ENCODE data around the gene PLXNA4. TPM values are rescaled to one million over a fixed set of nuclear protein-coding genes. Genes with fewer than 3 reads are reported as not detected.
"Not testable (repeated sequence)": the region's sequence is repeated elsewhere in the genome, so short reads cannot be mapped to it uniquely, and the experiment has no call there.

The PLXNA4 gene
- total RNA-seq, 3 donors from 2014 or later: 0.08 to 0.38 (median 0.08) TPM

DNA sequence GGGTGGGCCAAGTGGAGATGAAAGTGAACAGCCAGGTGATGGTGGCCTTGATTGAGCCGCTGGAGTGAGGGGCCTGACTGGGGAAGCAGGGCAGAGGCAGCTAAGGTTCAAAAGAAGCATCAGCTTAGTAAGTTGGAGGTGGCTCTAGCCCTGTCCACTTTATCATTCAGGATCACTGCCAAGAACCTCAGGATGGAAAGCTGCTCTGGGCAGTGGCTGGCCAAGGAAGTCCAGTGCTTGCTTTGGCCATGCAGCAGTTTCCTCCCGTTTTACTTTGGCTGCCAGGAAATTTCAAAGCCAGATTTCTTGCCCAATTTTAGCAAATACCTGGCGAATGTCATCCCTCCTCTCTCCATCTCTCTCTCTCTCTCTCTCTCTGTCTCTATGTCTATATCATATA is 384.9 kb downstream of the PLXNA4 start:
- Mint-ChIP-seq H3K4me3 (no peak overlapping the region), H3K27me3 (ENCODE audit: low read depth) (no peaks in the 10 kb centered on the region), H3K4me1 (ENCODE audit: low read depth) (no peaks in the 10 kb centered on the region), H3K36me3 (ENCODE audit: insufficient read depth) (no peaks in the 10 kb centered on the region), H3K9me3 (peaks cover 10% of the 10 kb centered on the region)
- no peak for ATAC-seq
- no peak for DNase-seq

DNA sequence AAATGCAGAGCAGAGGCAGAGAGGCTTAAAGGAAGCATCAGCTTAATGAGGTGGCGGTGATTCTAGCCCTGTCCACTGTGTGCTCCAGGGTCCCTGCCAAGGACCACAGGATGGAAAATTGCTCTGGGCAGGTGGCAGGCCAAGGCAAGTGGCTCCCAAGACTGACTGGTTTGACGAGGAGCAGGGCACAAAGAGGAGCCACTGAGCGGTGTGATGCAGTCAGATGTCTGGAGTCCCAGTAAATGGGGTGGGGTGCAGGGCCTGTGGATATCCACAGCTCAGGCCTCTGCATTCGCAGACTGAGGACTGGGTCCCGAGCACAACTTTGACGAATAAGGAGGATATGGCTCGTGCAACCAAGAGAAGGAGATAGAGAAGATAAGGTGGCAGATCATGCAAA is 385.6 kb downstream of the PLXNA4 start:
- H3K27me3 Mint-ChIP-seq (ENCODE audit: low read depth): no peaks in the 10 kb centered on the region
- DNase-seq: no peak
- no peaks in the 10 kb centered on the region for H3K4me1 Mint-ChIP-seq (ENCODE audit: low read depth)
- H3K36me3 Mint-ChIP-seq (ENCODE audit: insufficient read depth): no peaks in the 10 kb centered on the region
- H3K9me3 Mint-ChIP-seq: peaks cover 10% of the 10 kb centered on the region
- H3K4me3 Mint-ChIP-seq: no peak overlapping the region
- no peak for ATAC-seq

DNA sequence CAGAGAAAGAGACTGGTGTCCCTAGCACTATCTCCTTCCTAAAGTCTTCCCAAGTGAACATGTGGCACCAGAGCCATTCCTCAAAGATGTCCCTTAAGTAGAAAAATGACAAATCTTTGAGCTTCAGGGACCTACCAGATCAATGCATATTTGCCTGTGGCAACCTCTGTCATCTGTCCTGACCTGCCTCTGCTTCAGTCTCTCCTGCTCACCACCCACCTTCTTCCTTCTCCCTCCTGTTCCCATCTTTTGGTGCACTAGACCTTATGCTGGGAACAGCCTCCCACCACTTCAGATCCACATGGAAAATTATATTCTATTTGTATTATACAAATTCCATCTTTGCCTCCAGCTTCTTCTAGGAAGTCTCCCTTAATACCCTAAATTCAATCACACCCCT is 386.4 kb downstream of the PLXNA4 start:
- H3K27me3 Mint-ChIP-seq (ENCODE audit: low read depth): no peaks in the 10 kb centered on the region
- DNase-seq: no peak
- peaks cover 10% of the 10 kb centered on the region for H3K9me3 Mint-ChIP-seq
- H3K36me3 Mint-ChIP-seq (ENCODE audit: insufficient read depth): no peaks in the 10 kb centered on the region
- ATAC-seq: no peak
- H3K4me1 Mint-ChIP-seq (ENCODE audit: low read depth): no peaks in the 10 kb centered on the region
- no peak overlapping the region for H3K4me3 Mint-ChIP-seq

DNA sequence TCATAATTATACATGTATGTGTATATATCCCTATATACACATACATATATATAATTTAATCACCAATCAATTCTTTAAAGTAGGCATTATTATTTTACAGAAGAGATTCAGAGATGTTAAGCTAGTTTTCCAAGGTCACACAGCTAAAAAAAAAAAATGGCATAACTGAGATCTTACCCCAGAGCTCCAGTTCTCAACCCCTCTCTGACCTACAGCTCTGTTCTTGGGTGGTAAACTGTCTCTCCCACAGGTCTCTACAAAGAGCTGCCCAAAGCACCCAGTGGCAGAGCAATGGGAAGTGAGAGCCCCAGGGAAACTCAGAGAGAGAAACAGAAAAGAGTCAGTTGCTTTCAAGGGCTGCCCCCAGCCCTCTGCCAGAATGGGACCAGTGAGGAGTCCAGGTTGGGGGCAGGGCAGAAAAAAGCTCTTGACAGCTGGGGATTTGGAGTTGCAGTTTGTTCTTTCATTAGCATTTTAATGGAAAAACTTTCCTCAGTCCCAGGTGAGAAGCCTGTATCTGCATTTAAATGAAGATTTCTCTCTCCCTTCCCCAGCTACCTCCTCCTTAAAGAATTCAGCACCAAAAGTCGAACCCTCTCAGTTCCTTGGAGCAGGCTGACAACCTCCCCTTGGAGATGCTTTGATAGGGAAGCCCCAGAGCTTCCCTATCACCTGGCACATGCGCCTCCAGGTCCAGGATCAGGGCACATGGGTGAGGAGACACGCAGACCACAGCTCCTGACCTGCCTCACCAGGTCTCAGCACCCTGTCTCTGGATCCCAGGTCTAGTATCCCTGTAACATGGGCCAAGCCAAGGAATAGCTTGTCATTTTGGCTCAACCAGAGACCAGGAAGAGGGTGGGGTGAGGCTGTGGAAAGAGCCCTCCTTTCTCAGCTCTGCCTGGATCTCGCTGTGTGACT is 388.1 kb downstream of the PLXNA4 start:
- Mint-ChIP-seq H3K36me3 (ENCODE audit: insufficient read depth) (no peaks in the 10 kb centered on the region), H3K4me3 (no peak overlapping the region), H3K27me3 (ENCODE audit: low read depth) (no peaks in the 10 kb centered on the region), H3K4me1 (ENCODE audit: low read depth) (no peaks in the 10 kb centered on the region), H3K9me3 (peaks cover 10% of the 10 kb centered on the region)
- ATAC-seq (no peak), DNase-seq (no peak)

DNA sequence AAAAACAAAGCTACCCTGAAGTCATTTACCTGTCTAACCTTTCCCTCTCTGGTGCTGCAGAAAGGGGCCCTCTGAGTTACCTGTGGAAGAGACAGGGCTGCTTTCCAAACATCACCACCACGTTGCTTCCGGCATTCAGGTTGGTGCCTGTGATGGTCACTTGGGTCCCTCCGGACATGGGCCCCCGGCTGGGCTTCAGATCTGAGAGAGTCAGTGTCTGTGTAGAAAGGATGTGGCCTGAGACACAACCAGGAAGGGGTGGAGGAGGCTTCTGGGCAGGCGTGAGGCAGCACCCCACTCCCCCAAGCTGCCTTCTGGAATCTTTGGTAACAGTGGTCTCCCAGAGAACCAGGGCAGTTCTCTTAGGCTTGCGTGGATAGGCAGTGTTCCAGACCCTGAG is 388.9 kb downstream of the PLXNA4 start:
- Mint-ChIP-seq H3K36me3 (ENCODE audit: insufficient read depth) (no peaks in the 10 kb centered on the region), H3K9me3 (peaks cover 10% of the 10 kb centered on the region), H3K4me3 (no peak overlapping the region), H3K27me3 (ENCODE audit: low read depth) (no peaks in the 10 kb centered on the region), H3K4me1 (ENCODE audit: low read depth) (no peaks in the 10 kb centered on the region)
- ATAC-seq (no peak), DNase-seq (no peak)

DNA sequence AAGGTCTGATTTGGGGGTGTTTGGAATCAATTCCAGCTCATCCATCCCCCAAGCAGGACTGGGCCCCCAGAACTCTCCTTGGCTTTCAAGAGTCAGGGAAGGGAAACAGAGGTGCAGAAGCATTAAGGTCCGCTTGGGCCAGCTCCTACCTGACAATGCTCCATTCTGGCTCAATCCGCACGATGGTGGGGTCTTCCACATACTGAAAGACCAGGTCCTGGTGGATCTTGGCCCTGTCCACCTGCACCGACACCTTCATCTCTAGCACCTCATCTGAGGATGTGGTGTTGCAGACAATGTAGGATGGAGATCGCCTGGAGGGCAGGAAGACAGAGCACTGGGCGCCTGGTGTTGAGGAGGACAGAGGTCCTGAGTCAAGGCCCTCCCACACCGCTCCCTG is 391.1 kb downstream of the PLXNA4 start:
- Mint-ChIP-seq H3K36me3 (ENCODE audit: insufficient read depth) (no peaks in the 10 kb centered on the region), H3K9me3 (peaks cover 10% of the 10 kb centered on the region), H3K27me3 (ENCODE audit: low read depth) (no peaks in the 10 kb centered on the region), H3K4me3 (no peak overlapping the region), H3K4me1 (ENCODE audit: low read depth) (no peaks in the 10 kb centered on the region)
- ATAC-seq: no peak
- DNase-seq: no peak

DNA sequence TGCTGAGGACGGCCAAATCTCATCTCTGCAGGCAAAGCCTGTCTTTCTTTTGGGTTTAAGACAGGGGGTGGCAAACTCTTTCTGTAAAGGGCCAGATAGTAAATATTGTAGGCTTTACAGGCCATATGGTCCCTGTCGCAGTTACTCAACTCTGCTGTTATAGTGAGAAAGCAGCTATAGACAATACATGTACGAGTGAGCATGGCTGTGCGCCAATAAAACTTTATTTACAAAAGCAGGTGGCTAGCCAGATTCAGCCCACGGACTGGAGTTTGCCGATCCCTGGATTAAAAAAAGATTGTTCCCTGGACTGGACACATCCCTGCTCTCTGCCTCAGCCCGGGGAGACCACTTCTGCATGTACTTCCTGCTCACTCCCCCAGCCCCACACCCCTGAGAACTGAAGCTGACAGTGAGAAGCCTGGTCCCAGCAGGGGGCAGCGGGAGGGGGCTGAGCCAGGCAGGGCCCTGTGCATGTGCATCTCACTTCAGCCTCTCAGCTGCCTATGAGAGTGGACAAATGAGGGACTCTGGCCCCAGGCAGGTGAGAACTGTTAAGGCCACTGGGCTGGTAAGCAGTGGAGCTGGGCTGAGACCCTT is 392.4 kb downstream of the PLXNA4 start:
- no peaks in the 10 kb centered on the region for H3K4me1 Mint-ChIP-seq (ENCODE audit: low read depth)
- no peak for DNase-seq
- no peak overlapping the region for H3K4me3 Mint-ChIP-seq
- H3K36me3 Mint-ChIP-seq (ENCODE audit: insufficient read depth): no peaks in the 10 kb centered on the region
- H3K27me3 Mint-ChIP-seq (ENCODE audit: low read depth): no peaks in the 10 kb centered on the region
- ATAC-seq: no peak
- H3K9me3 Mint-ChIP-seq: peaks cover 10% of the 10 kb centered on the region

DNA sequence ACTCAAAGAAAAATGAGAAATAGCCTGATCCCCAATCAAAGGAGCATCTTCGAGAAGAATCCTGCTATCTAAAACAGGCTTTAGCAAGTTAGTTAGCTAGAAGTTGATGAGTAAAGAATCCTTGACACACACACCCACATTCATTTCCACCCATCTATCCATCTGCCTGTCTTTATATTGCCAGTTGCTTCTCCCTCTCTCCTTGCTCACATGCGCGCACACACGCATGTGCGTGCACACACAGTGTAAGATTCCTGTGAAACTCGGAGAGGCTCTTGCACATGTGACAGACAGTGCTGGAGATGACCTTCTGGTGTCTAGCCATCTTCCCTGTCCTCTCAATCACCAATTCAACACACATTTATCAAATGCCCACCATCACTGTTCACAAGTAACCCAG is 393.3 kb downstream of the PLXNA4 start:
- DNase-seq (no peak), ATAC-seq (no peak)
- Mint-ChIP-seq H3K36me3 (ENCODE audit: insufficient read depth) (no peaks in the 10 kb centered on the region), H3K9me3 (peaks cover 10% of the 10 kb centered on the region), H3K4me3 (no peak overlapping the region), H3K27me3 (ENCODE audit: low read depth) (no peaks in the 10 kb centered on the region), H3K4me1 (ENCODE audit: low read depth) (no peaks in the 10 kb centered on the region)

DNA sequence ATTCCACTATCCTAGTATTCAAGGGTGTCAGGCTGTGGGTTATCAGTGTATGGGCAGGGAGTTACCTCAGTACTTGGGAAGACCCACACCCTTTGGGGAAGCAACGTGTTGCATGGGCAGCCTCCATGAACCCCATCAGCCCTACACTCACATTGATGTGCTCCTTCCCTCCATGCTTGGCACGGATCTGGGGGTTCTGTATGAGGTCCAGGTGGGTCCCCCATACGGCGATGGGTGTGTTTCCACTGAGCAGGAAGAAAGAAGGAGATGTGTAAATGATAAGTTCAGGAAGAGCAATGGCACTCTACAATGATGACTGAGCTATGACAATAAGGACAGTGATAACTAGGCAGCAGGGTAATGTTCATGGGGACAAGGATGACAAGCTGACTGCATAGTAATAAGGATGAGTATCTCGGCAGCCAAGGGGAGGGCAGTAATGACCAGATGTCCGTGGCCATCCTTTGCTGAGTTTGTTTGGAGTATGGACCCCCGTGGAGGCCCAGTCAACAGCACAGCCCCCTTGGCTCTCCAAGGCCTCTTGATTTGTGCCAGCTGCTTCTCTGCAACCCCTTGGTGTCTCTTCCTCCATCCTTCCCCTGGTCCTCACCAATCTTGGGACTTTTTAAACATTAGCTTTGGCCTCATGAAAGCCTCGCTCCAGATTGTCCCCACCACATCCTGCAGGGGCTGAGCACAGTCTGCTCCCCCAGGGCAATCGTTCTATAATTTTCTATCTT is 394.2 kb downstream of the PLXNA4 start:
- DNase-seq (no peak), ATAC-seq (no peak)
- no peaks in the 10 kb centered on the region for H3K36me3 Mint-ChIP-seq (ENCODE audit: insufficient read depth)
- H3K4me1 Mint-ChIP-seq (ENCODE audit: low read depth): no peaks in the 10 kb centered on the region
- no peaks in the 10 kb centered on the region for H3K27me3 Mint-ChIP-seq (ENCODE audit: low read depth)
- no peak overlapping the region for H3K4me3 Mint-ChIP-seq
- H3K9me3 Mint-ChIP-seq: peaks cover 7% of the 10 kb centered on the region

DNA sequence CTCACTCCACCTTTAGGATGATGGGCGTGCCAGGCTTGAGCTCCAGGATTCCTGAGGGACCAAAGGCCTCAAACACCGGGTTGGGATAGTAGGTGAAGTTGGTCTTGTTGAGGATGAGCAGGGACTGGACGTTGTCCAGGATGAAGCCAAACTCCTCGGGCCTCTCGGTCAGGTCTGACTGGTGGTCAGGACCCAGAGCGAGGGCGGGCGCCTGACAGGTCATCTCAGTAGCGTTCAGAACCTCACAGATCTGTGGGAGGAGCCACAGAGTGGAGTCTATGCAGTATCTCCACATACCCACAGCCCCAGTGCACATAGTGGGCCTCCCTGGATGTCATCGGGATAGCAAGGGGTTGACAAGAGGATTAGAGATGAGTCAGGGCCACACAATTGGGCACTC is 394.9 kb downstream of the PLXNA4 start:
- DNase-seq: no peak
- ATAC-seq: no peak

DNA sequence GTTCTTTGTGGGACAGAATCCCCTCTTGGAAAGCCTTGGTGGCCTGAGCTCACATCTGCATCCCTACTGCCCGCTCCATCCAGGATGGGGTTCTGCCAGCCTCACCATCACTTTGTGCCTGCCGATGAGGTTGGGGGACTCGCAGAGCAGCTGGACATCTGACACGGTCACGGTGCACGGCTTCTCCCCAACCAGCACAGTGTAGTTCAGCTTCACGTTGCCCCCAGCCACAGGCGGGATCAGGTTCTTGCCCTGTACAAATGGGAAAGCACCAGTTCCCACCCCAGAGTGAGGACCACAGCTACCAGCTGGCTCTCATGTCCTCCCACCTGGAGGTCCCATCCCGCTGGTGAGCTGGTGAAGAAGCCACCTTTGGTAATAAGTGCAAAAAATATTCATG is 395.8 kb downstream of the PLXNA4 start:
- H3K36me3 Mint-ChIP-seq (ENCODE audit: insufficient read depth): no peaks in the 10 kb centered on the region
- H3K27me3 Mint-ChIP-seq (ENCODE audit: low read depth): no peaks in the 10 kb centered on the region
- H3K4me3 Mint-ChIP-seq: no peak overlapping the region
- no peaks in the 10 kb centered on the region for H3K4me1 Mint-ChIP-seq (ENCODE audit: low read depth)
- ATAC-seq (no peak), DNase-seq (no peak)
- H3K9me3 Mint-ChIP-seq: no peaks in the 10 kb centered on the region

More for the DNA sequence above, 394.9 kb downstream of the PLXNA4 start:
- no peaks in the 10 kb centered on the region for H3K4me1 Mint-ChIP-seq (ENCODE audit: low read depth)
- no peaks in the 10 kb centered on the region for H3K36me3 Mint-ChIP-seq (ENCODE audit: insufficient read depth)
- no peaks in the 10 kb centered on the region for H3K27me3 Mint-ChIP-seq (ENCODE audit: low read depth)
- H3K4me3 Mint-ChIP-seq: no peak overlapping the region
- H3K9me3 Mint-ChIP-seq: no peaks in the 10 kb centered on the region

DNA sequence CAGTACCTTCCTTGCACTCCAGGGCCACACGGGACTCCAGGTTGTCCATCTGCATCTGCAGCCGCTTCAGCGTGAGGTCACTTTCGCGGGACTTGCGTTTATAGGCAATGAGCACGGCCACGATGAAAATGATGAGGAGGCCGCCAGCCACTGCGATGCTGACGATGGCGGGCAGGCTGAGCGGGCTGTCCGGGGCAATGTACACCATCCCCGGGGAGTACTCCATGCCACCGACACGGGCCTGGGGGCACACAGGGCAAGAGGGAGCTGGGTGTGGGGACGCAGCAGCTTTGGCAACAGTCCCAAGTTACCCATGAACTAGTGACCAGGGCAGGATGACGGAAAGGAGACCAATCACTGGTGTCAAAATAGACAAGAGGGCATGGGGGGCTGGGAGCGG is 396.6 kb downstream of the PLXNA4 start:
- Mint-ChIP-seq H3K9me3 (no peaks in the 10 kb centered on the region), H3K27me3 (ENCODE audit: low read depth) (no peaks in the 10 kb centered on the region), H3K4me3 (no peak overlapping the region), H3K36me3 (ENCODE audit: insufficient read depth) (no peaks in the 10 kb centered on the region), H3K4me1 (ENCODE audit: low read depth) (no peaks in the 10 kb centered on the region)
- DNase-seq (no peak), ATAC-seq (no peak)

DNA sequence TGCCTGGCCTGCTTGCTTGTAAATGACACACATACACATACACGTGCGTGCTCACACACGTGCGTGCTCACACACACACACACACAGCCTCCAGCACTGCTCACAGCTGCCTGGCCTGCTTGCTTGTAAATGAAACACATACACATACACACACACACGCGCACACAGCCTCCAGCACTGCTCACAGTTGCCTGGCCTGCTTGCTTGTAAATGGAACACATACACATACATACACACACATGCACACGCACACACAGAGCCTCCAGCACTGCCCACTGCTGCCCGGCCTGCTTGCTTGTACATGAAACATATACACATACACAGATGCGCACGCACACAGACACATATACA is 397.2 kb downstream of the PLXNA4 start:
- Mint-ChIP-seq H3K9me3 (no peaks in the 10 kb centered on the region), H3K4me1 (ENCODE audit: low read depth) (no peaks in the 10 kb centered on the region), H3K27me3 (ENCODE audit: low read depth) (no peaks in the 10 kb centered on the region), H3K4me3 (no peak overlapping the region), H3K36me3 (ENCODE audit: insufficient read depth) (no peaks in the 10 kb centered on the region)
- DNase-seq (no peak), ATAC-seq (no peak)

DNA sequence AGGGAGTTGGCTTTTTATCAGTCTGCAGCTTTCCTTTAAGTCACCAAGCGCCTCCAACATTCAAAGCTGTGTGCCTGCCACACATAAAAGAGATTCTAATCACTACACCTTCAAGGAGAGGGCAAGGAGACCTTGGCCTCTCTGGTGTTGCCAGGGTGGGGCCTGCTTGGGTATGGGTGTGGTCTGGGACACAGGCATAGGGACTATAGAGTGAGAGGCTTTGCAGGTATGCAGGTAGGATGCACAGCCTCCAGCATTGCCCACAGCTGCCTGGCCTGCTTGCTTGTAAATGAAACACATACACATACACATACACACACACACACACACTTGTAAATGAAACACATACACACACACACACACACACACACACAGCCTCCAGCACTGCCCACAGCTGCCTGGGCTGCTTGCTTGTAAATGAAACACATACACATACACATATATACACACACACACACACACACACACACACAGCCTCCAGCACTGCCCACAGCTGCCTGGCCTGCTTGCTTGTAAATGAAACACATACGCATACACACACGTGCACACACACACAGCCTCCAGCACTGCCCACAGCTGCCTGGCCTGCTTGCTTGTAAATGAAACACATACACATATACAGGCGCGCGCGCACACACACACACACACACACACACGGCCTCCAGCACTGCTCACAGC is 397.7 kb downstream of the PLXNA4 start:
- ATAC-seq; H3K9me3 Mint-ChIP-seq; H3K4me1 Mint-ChIP-seq (ENCODE audit: low read depth); H3K4me3 Mint-ChIP-seq; DNase-seq; H3K27me3 Mint-ChIP-seq (ENCODE audit: low read depth); H3K36me3 Mint-ChIP-seq (ENCODE audit: insufficient read depth): not testable (repeated sequence)
